ENCODE results near the gene POMGNT2. TPM values are rescaled to one million over a fixed set of nuclear protein-coding genes. Genes with fewer than 3 reads are reported as not detected.

The POMGNT2 gene
- total and polyA plus RNA-seq, 2 of the 8 experiments (the other 6 are each of a cell fraction or from before 2014, with no cell fraction given), result 13.6 to 35.7 TPM

DNA sequence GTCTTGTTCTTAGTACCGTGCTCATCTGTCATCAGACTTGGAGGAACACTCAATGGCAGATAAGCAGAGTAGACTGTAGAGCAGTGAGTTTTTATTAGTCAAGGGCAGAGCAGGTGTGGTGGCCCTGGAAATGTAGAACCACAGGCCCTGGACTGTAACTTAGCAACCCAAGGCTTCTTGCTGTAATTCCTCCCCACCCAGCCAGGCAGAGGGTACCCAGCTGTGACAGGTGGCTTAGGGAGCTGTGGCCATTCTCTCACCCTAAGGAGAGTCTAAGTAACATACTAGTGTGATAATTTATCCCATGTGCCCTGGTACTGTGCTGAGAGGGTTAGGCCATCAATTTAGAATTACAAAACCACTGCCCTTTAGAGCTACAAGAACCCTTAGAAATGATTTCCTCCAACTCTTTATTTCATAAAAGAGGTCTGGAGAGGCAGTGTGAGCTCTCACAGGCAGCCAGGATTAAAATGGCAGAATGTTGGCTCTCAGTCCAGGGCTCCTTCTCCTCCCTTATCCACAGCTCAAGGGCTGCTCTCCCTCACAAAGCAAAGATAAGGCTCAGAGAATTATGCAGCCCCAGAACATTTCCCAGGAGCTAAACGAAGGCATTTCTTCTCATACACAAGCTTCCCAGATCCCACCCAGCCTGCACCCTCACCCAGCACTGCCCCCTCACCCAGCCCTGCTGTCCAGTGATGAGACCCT lies 3.0 kb downstream of the POMGNT2 start (continued):
- TF ChIP-seq, protein P1, sequence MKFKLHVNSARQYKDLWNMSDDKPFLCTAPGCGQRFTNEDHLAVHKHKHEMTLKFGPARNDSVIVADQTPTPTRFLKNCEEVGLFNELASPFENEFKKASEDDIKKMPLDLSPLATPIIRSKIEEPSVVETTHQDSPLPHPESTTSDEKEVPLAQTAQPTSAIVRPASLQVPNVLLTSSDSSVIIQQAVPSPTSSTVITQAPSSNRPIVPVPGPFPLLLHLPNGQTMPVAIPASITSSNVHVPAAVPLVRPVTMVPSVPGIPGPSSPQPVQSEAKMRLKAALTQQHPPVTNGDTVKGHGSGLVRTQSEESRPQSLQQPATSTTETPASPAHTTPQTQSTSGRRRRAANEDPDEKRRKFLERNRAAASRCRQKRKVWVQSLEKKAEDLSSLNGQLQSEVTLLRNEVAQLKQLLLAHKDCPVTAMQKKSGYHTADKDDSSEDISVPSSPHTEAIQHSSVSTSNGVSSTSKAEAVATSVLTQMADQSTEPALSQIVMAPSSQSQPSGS (IDR thresholded peaks at IDR 0.05; ENCODE audit: low read length), result no peak
- TF ChIP-seq BRCA1 (IDR thresholded peaks at IDR 0.05; ENCODE audit: low read depth, low read length) (no peak), POLR2A (IDR thresholded peaks at IDR 0.05; ENCODE audit: control extremely low read depth in 1 of 2, low read depth in 2 of 2, low read length in 2 of 2) (no peak), CHD2 (IDR thresholded peaks at IDR 0.05; ENCODE audit: low read length) (no peak), RXRA (IDR thresholded peaks at IDR 0.05; ENCODE audit: insufficient read depth, low read depth, low read length) (no peak), KDM1A (IDR thresholded peaks at IDR 0.05; ENCODE audit: borderline replicate concordance, low read length) (no peak)
